ENCODE data around the gene PHETA2. TPM values are rescaled to one million over a fixed set of nuclear protein-coding genes. Genes with fewer than 3 reads are reported as not detected.

The PHETA2 gene
- total RNA-seq, 1 donor from 2014 or later: 15.4 TPM

DNA sequence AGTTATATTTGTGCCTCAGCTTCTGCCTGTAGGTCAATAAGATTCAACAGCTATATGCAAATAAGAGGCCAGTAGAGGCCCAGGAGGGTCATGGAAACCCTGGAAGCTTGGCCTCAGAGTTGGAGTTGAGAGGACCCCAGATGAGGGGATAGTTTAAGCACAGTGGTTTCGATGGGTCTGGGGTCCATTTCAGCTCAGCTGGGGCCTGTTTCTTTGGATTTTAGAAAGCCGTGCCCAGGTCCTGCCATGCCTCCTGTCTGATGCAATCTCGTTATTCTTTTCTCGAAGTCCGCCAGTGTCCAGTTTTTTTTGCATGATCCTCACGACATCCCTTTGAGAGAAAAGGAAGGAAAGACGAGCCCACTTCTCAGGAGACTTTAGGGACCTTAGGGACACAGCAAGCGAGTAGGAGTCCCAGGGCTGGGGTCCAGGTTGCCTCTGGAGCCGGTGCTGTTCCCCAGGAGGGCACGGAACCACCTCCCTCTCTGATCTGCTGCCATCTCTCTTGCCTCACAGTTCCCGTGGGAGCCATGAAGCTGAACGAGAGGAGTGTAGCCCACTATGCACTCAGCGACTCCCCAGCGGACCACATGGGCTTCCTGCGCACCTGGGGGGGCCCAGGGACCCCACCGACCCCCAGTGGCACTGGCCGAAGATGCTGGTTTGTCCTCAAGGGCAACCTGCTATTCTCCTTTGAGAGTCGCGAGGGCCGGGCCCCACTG lies 2.9 kb downstream of the PHETA2 start:
- H3K4me1 ChIP-seq: peaks cover 39% of the 10 kb centered on the region
- ATAC-seq (no peak), DNase-seq (no peak)
- no peaks in the 10 kb centered on the region for H3K36me3 ChIP-seq
- intact Hi-C loops (cut with DNase I): no loop called here
- no peaks in the 10 kb centered on the region for H3K9me3 ChIP-seq
- TF ChIP-seq, protein P1, sequence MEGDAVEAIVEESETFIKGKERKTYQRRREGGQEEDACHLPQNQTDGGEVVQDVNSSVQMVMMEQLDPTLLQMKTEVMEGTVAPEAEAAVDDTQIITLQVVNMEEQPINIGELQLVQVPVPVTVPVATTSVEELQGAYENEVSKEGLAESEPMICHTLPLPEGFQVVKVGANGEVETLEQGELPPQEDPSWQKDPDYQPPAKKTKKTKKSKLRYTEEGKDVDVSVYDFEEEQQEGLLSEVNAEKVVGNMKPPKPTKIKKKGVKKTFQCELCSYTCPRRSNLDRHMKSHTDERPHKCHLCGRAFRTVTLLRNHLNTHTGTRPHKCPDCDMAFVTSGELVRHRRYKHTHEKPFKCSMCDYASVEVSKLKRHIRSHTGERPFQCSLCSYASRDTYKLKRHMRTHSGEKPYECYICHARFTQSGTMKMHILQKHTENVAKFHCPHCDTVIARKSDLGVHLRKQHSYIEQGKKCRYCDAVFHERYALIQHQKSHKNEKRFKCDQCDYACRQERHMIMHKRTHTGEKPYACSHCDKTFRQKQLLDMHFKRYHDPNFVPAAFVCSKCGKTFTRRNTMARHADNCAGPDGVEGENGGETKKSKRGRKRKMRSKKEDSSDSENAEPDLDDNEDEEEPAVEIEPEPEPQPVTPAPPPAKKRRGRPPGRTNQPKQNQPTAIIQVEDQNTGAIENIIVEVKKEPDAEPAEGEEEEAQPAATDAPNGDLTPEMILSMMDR (IDR thresholded peaks at IDR 0.05): no peak
- H3K27me3 ChIP-seq: no peaks in the 10 kb centered on the region
- no peak overlapping the region for H3K27ac ChIP-seq
- H3K4me3 ChIP-seq: no peak overlapping the region

DNA sequence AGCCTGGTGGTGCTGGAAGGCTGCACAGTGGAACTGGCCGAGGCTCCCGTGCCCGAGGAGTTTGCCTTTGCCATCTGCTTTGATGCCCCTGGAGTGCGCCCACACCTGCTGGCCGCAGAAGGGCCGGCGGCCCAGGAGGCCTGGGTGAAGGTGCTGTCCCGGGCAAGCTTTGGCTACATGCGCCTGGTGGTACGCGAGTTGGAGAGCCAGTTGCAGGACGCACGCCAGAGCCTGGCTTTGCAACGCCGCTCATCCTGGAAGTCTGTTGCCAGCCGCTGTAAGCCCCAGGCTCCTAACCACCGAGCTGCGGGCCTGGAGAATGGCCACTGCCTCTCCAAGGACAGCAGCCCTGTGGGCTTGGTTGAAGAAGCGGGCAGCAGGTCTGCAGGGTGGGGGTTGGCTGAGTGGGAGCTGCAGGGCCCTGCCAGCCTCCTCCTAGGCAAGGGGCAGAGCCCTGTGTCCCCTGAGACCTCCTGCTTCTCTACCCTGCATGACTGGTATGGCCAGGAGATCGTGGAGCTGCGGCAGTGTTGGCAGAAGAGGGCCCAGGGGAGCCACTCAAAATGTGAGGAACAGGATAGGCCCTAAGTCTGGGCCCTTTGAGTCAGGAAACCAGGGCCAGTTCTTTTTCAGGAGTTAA lies 3.6 kb downstream of the PHETA2 start:
- no peaks in the 10 kb centered on the region for H3K27me3 ChIP-seq
- no peaks in the 10 kb centered on the region for H3K9me3 ChIP-seq
- ATAC-seq (no peak), DNase-seq (no peak)
- TF ChIP-seq, protein P1 (IDR thresholded peaks at IDR 0.05): no peak
- no peak overlapping the region for H3K4me3 ChIP-seq
- peaks cover 39% of the 10 kb centered on the region for H3K4me1 ChIP-seq
- intact Hi-C loops (cut with DNase I): no loop called here
- peaks cover 6% of the 10 kb centered on the region for H3K36me3 ChIP-seq
- no peak overlapping the region for H3K27ac ChIP-seq

DNA sequence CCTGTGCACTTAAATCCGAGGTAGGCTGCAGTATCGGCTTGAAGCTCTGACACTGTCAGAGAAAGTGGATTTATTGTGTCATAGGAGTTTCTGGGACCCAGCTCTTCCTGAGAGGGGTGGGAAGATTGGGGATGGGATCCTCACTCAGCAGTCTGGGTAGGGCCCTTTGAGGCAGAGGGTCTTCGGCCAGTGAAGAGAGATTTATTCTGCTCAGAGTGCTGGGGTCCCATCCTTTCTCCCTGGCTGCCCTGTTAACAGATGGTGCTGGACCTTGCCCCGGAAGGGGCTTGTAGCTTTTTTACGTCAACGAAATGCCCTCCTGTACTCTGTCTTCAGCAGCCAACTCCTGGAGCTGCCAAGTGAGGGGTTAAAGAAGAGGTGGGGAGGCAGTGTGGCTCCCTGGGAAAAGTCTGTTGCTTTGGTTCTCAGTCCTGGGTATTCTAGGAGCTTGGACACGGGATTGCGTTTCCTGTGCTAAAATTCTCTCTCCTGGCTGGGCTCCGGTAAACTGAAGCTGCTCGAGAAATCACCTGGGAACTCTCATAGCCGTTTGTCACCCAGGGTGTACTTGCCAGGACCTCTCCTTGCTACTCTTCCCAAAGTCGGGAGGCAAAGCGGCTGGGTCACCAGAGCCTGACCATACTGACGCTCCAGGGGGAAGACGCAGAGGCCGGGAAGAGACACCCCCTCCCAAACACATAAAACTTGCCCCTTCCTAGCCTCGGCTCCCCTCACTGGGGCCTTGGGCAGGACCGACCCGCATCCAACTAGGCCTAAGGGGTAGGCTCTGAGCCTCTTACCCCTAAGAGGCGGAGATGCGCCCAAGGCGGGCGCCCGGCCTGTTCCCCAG lies 4.6 kb downstream of the PHETA2 start:
- ATAC-seq: peak; percentile 2
- no peaks in the 10 kb centered on the region for H3K27me3 ChIP-seq
- peak overlapping the region; percentile 99 for H3K27ac ChIP-seq
- H3K4me3 ChIP-seq: peak overlapping the region; percentile 82
- H3K36me3 ChIP-seq: peaks cover 17% of the 10 kb centered on the region
- no peak for DNase-seq
- H3K4me1 ChIP-seq: peaks cover 37% of the 10 kb centered on the region
- TF ChIP-seq, protein P1 (IDR thresholded peaks at IDR 0.05): no peak
- intact Hi-C loops (cut with DNase I): no loop called here
- no peaks in the 10 kb centered on the region for H3K9me3 ChIP-seq

DNA sequence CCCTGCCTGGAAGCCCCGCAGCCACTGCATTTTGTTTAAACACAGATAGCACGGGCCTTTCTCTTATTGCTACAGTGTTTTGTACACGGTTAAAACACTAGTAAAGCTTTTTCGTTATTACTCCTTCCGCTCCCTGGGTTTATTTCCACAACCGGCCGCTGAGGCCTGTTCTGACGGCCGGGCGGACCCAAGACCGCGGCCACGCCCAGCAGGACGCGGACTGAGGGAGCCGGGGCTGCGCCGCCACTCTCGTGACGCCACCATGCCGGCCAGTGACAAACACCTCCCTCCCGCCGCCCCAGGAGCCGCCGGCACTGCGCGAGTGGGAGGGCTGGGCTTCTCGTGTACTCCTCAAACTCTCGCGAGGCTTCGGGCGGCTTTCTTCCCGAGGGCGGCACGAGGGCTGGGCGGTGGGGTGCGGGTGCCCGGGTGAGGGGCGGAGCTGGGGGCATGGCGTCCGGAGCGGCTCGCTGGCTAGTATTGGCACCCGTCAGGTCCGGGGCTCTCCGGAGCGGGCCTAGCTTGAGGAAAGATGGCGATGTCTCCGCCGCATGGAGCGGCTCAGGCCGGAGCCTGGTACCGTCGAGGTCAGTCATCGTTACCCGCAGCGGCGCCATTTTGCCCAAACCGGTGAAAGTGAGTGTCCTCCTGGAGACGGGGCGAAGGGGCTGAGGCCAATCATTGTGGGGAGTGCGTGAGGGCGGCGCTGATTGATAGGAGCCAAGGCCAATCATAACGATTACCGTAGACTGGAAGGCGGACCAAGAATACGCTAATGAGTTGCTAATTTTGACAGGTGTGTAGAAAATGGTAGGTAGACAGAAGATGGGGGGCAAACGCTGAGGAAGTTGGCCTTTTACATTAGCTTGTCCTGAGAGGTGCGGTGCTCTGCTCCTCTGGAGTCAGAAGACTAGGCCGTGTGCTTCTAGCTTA lies 5.5 kb downstream of the PHETA2 start, which contains the start of gene SMDT1:
TSS of gene SMDT1 (plus strand) at position 382 of the 933 bp plus-strand sequence. CDS start at position 451, 69 bp downstream.
- DNase-seq (peak; percentile 100), ATAC-seq (peak; percentile 94)
- H3K4me1 ChIP-seq: peaks cover 34% of the 10 kb centered on the region
- TF ChIP-seq, protein P1 (IDR thresholded peaks at IDR 0.05): no peak
- H3K9me3 ChIP-seq: no peaks in the 10 kb centered on the region
- H3K27me3 ChIP-seq: no peaks in the 10 kb centered on the region
- peak within 1 kb of the TSS; percentile 99 for H3K27ac ChIP-seq
- peaks cover 24% of the 10 kb centered on the region for H3K36me3 ChIP-seq
- intact Hi-C loops (cut with DNase I): no loop called here
- peak within 1 kb of the TSS; percentile 82 for H3K4me3 ChIP-seq

DNA sequence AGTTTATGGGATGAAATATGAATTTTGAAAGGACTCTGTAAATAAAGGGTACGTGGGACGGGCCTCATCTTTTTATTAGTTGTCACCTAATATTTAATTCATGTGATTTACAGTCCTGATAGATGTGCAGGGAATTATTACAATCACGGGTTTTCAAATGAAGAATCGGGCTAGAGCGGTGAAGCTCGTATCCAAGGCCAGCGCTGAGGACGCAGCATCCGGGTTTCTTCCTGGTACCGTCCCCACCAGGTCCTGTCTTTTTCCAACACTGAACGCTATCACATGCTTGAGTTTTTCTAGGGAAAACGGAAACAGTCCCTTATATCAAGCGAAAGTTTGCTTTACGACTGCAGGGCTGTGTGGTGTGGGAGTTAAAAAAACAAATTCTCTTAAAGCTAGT lies 6.2 kb downstream of the PHETA2 start:
- H3K36me3 ChIP-seq: peaks cover 31% of the 10 kb centered on the region
- ATAC-seq: no peak

More for the DNA sequence above, 6.2 kb downstream of the PHETA2 start:
- DNase-seq: peak; percentile 62
- TF ChIP-seq, protein P1 (IDR thresholded peaks at IDR 0.05): no peak
- H3K27me3 ChIP-seq: no peaks in the 10 kb centered on the region
- H3K9me3 ChIP-seq: no peaks in the 10 kb centered on the region
- intact Hi-C loops (cut with DNase I): no loop called here
- peak overlapping the region; percentile 99 for H3K27ac ChIP-seq
- peak overlapping the region; percentile 82 for H3K4me3 ChIP-seq
- H3K4me1 ChIP-seq: peaks cover 28% of the 10 kb centered on the region
